Heart right ventricle (tissue), 16 donors: ENCODE data around the gene APOD. TPM values are rescaled to one million over a fixed set of nuclear protein-coding genes. Genes with fewer than 3 reads are reported as not detected.

Source experiments
- ATAC-seq, 8 donors: fragments of 200-7000 bp; cut with Tn5 transposase; one replicate each; pipeline ENCODE4 v1.9.1; 2020; ENCODE audit warnings: mild to moderate bottlenecking in 8 of 8, moderate library complexity in 8 of 8, moderate number of reproducible peaks in 1 of 8
- DNase-seq, 2 donors: peaks; one replicate each; pipeline ENCODE4 v3.0.0-alpha.2; 2020
- H3K27ac ChIP-seq, 10 donors: fragments of 200-600 bp; sonication (generic) in 2 of 10; one replicate each; pipeline versions ENCODE4 v1.5.0 to v1.8.0; 2020 to 2022; ENCODE audit warnings: mild to moderate bottlenecking in 3 of 10
- H3K27me3 ChIP-seq, 7 donors: fragments of 200-600 bp; one replicate each; pipeline ENCODE4 v1.8.0; 2021 to 2022; ENCODE audit warnings: mild to moderate bottlenecking in 2 of 7
- H3K36me3 ChIP-seq, 9 donors: fragments of 200-600 bp; sonication (generic) in 1 of 9; one replicate each; pipeline versions ENCODE4 v1.5.0 to v1.8.0; 2020 to 2022; ENCODE audit warnings: mild to moderate bottlenecking in 2 of 9
- H3K4me1 ChIP-seq, 9 donors: fragments of 200-600 bp; sonication (generic) in 1 of 9; one replicate each; pipeline versions ENCODE4 v1.5.0 to v1.8.0; 2020 to 2022; ENCODE audit warnings: mild to moderate bottlenecking in 4 of 9
- H3K4me3 ChIP-seq, 10 donors: fragments of 200-600 bp; sonication (generic) in 2 of 10; one replicate each; pipeline versions ENCODE4 v1.5.0 to v1.8.0; 2020 to 2022; ENCODE audit warnings: mild to moderate bottlenecking in 7 of 10, moderate library complexity in 2 of 10
- H3K9me3 ChIP-seq, 11 donors: fragments of 200-600 bp in 10 of 11; sonication (generic) in 2 of 11; one replicate each; pipeline versions ENCODE4 v1.5.0 to v1.8.0; 2013 to 2022; ENCODE audit warnings: mild to moderate bottlenecking in 2 of 11, control low read depth in 1 of 11, moderate library complexity in 1 of 11
- CTCF ChIP-seq, 9 donors: fragments of 200-600 bp; sonication (generic) in 2 of 9; IDR thresholded peaks; one replicate each; pipeline versions ENCODE4 v1.5.0 to v1.8.0; 2021 to 2022; ENCODE audit warnings: antibody characterized with exemption in 9 of 9, mild to moderate bottlenecking in 5 of 9, moderate library complexity in 1 of 9
- WGBS, 2 donors: extraction: QIAGEN DNeasy Blood & Tissue Kit; methylation state at CpG; one replicate each; pipeline ENCODE4 v1.1.7; 2013; ENCODE audit warnings: inconsistent platforms in 1 of 2; 5-methylcytosine and 5-hydroxymethylcytosine counted together
- intact Hi-C, 10 donors: fragments of 100-400 bp; cut with DNase I; formaldehyde crosslinking; loops; one replicate each; pipeline versions ENCODE4 v1.11.1 to v1.14.2; 2022
- polyA plus RNA-seq, 2 donors: library from polyadenylated mRNA; stranded (reverse); fragments of 200-250 nt; gene quantifications; one replicate each; pipeline ENCODE4 v1.2.3, GENCODE V29; 2013
- total RNA-seq, 10 donors: library from RNA; stranded (reverse); fragmentation: NEBNext Ultra II Directional in 3 of 10; extraction: Animal tissue kit (Norgen Biotek cat#: 25700) in 3 of 10; gene quantifications; one replicate each; pipeline versions ENCODE4 v1.2.1 to v1.2.4, GENCODE V29; 2021 to 2023
- donor health status: Arrhythmogenic right ventricular cardiomyopathy.
- donor health status: ischemic (EF 13 %, LVEDD 7.1; RV severe dilation, severe dysfunction).
- donor health status: healthy with polysubstance abuse.
- donor health status: DM: no; HTN: yes; CAD: no.
- donor health status: DM: no; HTN: no; CAD: no.
- donor health status: ischemic (EF 25% LVEDD 6.9; RV normal size, moderate dysfunction).
- donor health status: ischemic (EF 25% LVEDD 5.7; RV mildly dilated, moderate dysfunction).
- donor health status: healthy.
- donor health status: DM: yes; HTN: yes; CAD: no.
- donor health status: Ischemic cardiomyopathy.
- donor health status: ischemic (EF 35%, LVEDD 5.7; RV mildly dilated, moderate dysfunction).
- donor health status: nonischemic (EF 11% LVEDD 7.7; RV severe dilation, severe dysfunction).
- donor health status: DM: yes; HTN: yes; CAD: no.
- donor health status: PGD.
- donor health status: ischemic (EF 29% LVEDD 5.4; RV normal size, mild dysfunction).
- donor health status: nonischemic (EF 23%, LVEDD 6.1; RV moderate dilation, normal function).

Gene APOD
- total and polyA plus RNA-seq, 12 donors: 73.9 to 582 (median 109) TPM

- intact Hi-C loops: no loop called here
- WGBS, 2 donors: 61 to 69% methylated on average over 8 of the region's 8 CpGs
- H3K36me3 ChIP-seq: peaks cover 0 to 92% (median 9%) of the 10 kb centered on the region in 9 donors
- no peak for DNase-seq
- peak in 4 of 8 donors; percentile 10 to 52 (median 32) for ATAC-seq
- no peak for TF ChIP-seq CTCF (IDR thresholded peaks at IDR 0.05)
- no peak overlapping the region for H3K27ac ChIP-seq
- H3K4me1 ChIP-seq: peaks cover 3 to 31% (median 19%) of the 10 kb centered on the region in 9 donors
- H3K4me3 ChIP-seq: no peak overlapping the region
- H3K27me3 ChIP-seq: no peaks in the 10 kb centered on the region
- peaks cover 0 to 8% (median 0%) of the 10 kb centered on the region in 11 donors for H3K9me3 ChIP-seq
Observed at GRCh38 chr3:195574497-195575304, 9.0 kb downstream of the APOD start.

GRCh38 chr3:195573611-195574496 is 9.9 kb downstream of the APOD start:
- DNase-seq (no peak), ATAC-seq (no peak)
- no peak for TF ChIP-seq CTCF (IDR thresholded peaks at IDR 0.05)

GRCh38 chr3:195571361-195571760 is 12.4 kb downstream of the APOD start:
- intact Hi-C loops: no loop called here
- no peak overlapping the region for H3K4me3 ChIP-seq
- ATAC-seq: peak in 3 of 8 donors; percentile 14 to 41 (median 26)
- peaks cover 3 to 31% (median 19%) of the 10 kb centered on the region in 9 donors for H3K4me1 ChIP-seq
- H3K27ac ChIP-seq: peak overlapping the region in 5 of 10 donors; percentile 6 to 57 (median 49)
- DNase-seq: no peak
- peaks cover 0 to 75% (median 0%) of the 10 kb centered on the region in 9 donors for H3K36me3 ChIP-seq
- 35 to 40% methylated on average over 6 of the region's 6 CpGs for WGBS, 2 donors
- peaks cover 0 to 8% (median 0%) of the 10 kb centered on the region in 11 donors for H3K9me3 ChIP-seq
- no peak for TF ChIP-seq CTCF (IDR thresholded peaks at IDR 0.05)
- H3K27me3 ChIP-seq: peaks cover 0 to 6% (median 0%) of the 10 kb centered on the region in 7 donors

More at GRCh38 chr3:195573611-195574496, 9.9 kb downstream of the APOD start:
- Histone ChIP-seq H3K27ac (no peak overlapping the region), H3K4me1 (peaks cover 3 to 31% (median 19%) of the 10 kb centered on the region in 9 donors), H3K36me3 (peaks cover 0 to 91% (median 9%) of the 10 kb centered on the region in 9 donors), H3K9me3 (peaks cover 0 to 8% (median 0%) of the 10 kb centered on the region in 11 donors), H3K27me3 (no peaks in the 10 kb centered on the region), H3K4me3 (no peak overlapping the region)
- 96 to 97% methylated on average over 19 of the region's 19 CpGs for WGBS, 2 donors
- intact Hi-C loops: no loop called here

DNA sequence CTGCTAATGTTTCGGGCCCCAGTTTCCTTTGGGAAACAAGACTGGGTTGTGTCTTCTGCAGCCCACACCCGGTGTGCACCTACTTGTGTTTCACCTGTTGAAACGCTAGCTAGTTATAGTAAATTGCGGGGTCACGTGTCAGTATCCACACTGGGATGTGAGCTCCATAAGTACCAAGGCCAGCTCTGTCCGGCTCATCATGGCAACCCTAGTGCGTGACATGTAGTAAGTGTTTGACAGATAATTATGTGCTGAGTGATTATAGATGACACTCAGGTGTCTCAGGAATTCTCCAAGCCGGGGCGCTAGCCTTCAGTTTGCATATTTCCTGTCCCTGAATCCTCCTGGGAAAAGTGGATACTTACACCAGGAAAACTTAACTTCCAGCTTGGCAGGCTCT is 12.8 kb downstream of the APOD start:
- peaks cover 0 to 8% (median 0%) of the 10 kb centered on the region in 11 donors for H3K9me3 ChIP-seq
- DNase-seq: no peak
- H3K36me3 ChIP-seq: peaks cover 0 to 71% (median 0%) of the 10 kb centered on the region in 9 donors
- no peak overlapping the region for H3K4me3 ChIP-seq
- 59 to 66% methylated on average over 9 of the region's 9 CpGs for WGBS, 2 donors
- peak overlapping the region in 4 of 10 donors; percentile 6 to 57 (median 51) for H3K27ac ChIP-seq
- peaks cover 3 to 31% (median 19%) of the 10 kb centered on the region in 9 donors for H3K4me1 ChIP-seq
- TF ChIP-seq CTCF (IDR thresholded peaks at IDR 0.05): no peak
- peaks cover 0 to 7% (median 0%) of the 10 kb centered on the region in 7 donors for H3K27me3 ChIP-seq
- intact Hi-C loops: no loop called here
- ATAC-seq: peak in 6 of 8 donors; percentile 13 to 41 (median 28)
